PC-3 (cell line): ENCODE data around the gene TSHZ2. TPM values are rescaled to one million over a fixed set of nuclear protein-coding genes. Genes with fewer than 3 reads are reported as not detected.

Experiments used
- ATAC-seq: fragments of 200-7000 bp; cut with Tn5 transposase; 2 replicates; pipeline ENCODE4 v1.9.1; 2020; ENCODE audit warnings: mild to moderate bottlenecking, moderate library complexity
- BruUV-seq: library from RNA; stranded (reverse); fragments of 400-500 nt; replicated peaks from 2 replicates; lab custom pipeline; 2021; lab: Mats Ljungman, UMichigan
- CTCF ChIA-PET: fragments of 300-600 bp; sonication (Branson Sonifier 250); formaldehyde crosslinking; loops from one replicate; lab custom pipeline; 2022; ENCODE audit warnings: antibody characterized with exemption; lab: Charles Lee
- POLR2A ChIA-PET: fragments of 300-600 bp; sonication (Branson Sonifier 250); formaldehyde crosslinking; loops from one replicate; lab custom pipeline; 2022; ENCODE audit warnings: antibody characterized with exemption; ENCODE audit not compliant: unreplicated experiment; lab: Charles Lee
- DNase-seq: peaks from one replicate; pipeline ENCODE4 v3.0.0-alpha.2; 2015
- H2AFZ ChIP-seq: fragments of 300-600 bp; sonication (generic); 2 replicates; pipeline ENCODE4 v1.6.0; 2016; ENCODE audit warnings: antibody characterized with exemption, low read length
- H3F3A ChIP-seq: fragments of 300-600 bp; sonication (generic); one replicate; pipeline ENCODE4 v1.6.0; 2017; ENCODE audit warnings: antibody characterized with exemption, low read length, control low read depth, mild to moderate bottlenecking; ENCODE audit not compliant: unreplicated experiment
- H3K27ac ChIP-seq: fragments of 300-600 bp; sonication (generic); 2 replicates; pipeline ENCODE4 v1.5.1; 2016; ENCODE audit warnings: mild to moderate bottlenecking, low read length
- H3K27me3 ChIP-seq: fragments of 300-600 bp; sonication (generic); 2 replicates; pipeline ENCODE4 v1.6.1; 2016; ENCODE audit warnings: low read length, mixed read lengths
- H3K36me3 ChIP-seq: fragments of 300-600 bp; sonication (generic); 2 replicates; pipeline ENCODE4 v1.6.1; 2016; ENCODE audit warnings: low read depth, mixed run types, low read length, mixed read lengths
- H3K4me1 ChIP-seq: fragments of 300-600 bp; sonication (generic); 2 replicates; pipeline ENCODE4 v1.5.1; 2016; ENCODE audit warnings: low read length; ENCODE audit not compliant: insufficient read depth
- H3K4me2 ChIP-seq: fragments of 300-600 bp; sonication (generic); 2 replicates; pipeline ENCODE4 v1.6.0; 2016; ENCODE audit warnings: low read length
- H3K4me3 ChIP-seq: fragments of 300-600 bp; sonication (generic); 2 replicates; pipeline ENCODE4 v1.5.1; 2016; ENCODE audit warnings: mild to moderate bottlenecking, low read length, mixed read lengths
- H3K79me2 ChIP-seq: fragments of 300-600 bp; sonication (generic); 2 replicates; pipeline ENCODE4 v1.6.1; 2017; ENCODE audit warnings: low read length, mixed read lengths
- H3K9ac ChIP-seq: fragments of 300-600 bp; sonication (generic); 2 replicates; pipeline ENCODE4 v1.6.0; 2016; ENCODE audit warnings: mild to moderate bottlenecking, low read length
- H3K9me2 ChIP-seq: fragments of 300-600 bp; sonication (generic); replicated peaks from 2 replicates; pipeline ENCODE4 v1.6.1; 2016; ENCODE audit warnings: mixed run types, low read length, mixed read lengths
- H3K9me3 ChIP-seq: fragments of 300-600 bp; sonication (generic); 2 replicates; pipeline ENCODE4 v1.6.1; 2016; ENCODE audit warnings: low read length, mixed read lengths
- H4K20me1 ChIP-seq: fragments of 300-600 bp; sonication (generic); 2 replicates; pipeline ENCODE4 v1.6.1; 2016; ENCODE audit warnings: low read length, mixed read lengths
- CTCF ChIP-seq: fragments of 300-600 bp; sonication (generic); conservative IDR thresholded peaks from 2 replicates; pipeline ENCODE4 v1.5.1; 2017; ENCODE audit warnings: antibody characterized with exemption, low read depth, mild to moderate bottlenecking, low read length
- EZH2 ChIP-seq: fragments of 300-600 bp; sonication (generic); IDR thresholded peaks from one replicate; pipeline ENCODE4 v1.6.1; 2017; ENCODE audit warnings: antibody characterized with exemption, mild to moderate bottlenecking, low read length; ENCODE audit not compliant: unreplicated experiment
- EZH2phosphoT487 ChIP-seq: fragments of 300-600 bp; sonication (generic); IDR thresholded peaks from 2 replicates; pipeline ENCODE4 v1.6.1; 2018; ENCODE audit warnings: mild to moderate bottlenecking, antibody characterized with exemption, low read length, borderline replicate concordance
- intact Hi-C: fragments of 100-400 bp; cut with micrococcal nuclease; formaldehyde crosslinking; loops from 2 replicates; pipeline ENCODE4 v1.9.0; 2023
- total RNA-seq: library from RNA; depleted of rRNA; stranded (reverse); fragments of >200 nt; gene quantifications from 2 replicates; pipeline ENCODE4 v1.2.3, GENCODE V29; 2014

Gene TSHZ2
- total RNA-seq, 1 experiment from 2014 or later = not detected

- no TSS peak for BruUV-seq
- no peaks in the 10 kb centered on the region for H4K20me1 ChIP-seq
- intact Hi-C loops = no loop called here
- ChIA-PET POLR2A (no interaction called here), CTCF (no interaction called here)
- H3K9me3 ChIP-seq = no peaks in the 10 kb centered on the region
- no peak for ATAC-seq
- no peaks in the 10 kb centered on the region for H3K9me2 ChIP-seq
- H3K79me2 ChIP-seq = no peaks in the 10 kb centered on the region
- no peak for TF ChIP-seq EZH2phosphoT487
- no peak for TF ChIP-seq EZH2
- TF ChIP-seq CTCF = no peak
- peaks cover 79% of the 10 kb centered on the region for H3K27me3 ChIP-seq
- DNase-seq = no peak
- H2AFZ ChIP-seq = no peak overlapping the region
- no peak overlapping the region for H3K4me3 ChIP-seq
- no peaks in the 10 kb centered on the region for H3F3A ChIP-seq
- H3K27ac ChIP-seq = no peak overlapping the region
- H3K36me3 ChIP-seq = no peaks in the 10 kb centered on the region
- H3K4me2 ChIP-seq = no peak overlapping the region
- no peak overlapping the region for H3K9ac ChIP-seq
- no peaks in the 10 kb centered on the region for H3K4me1 ChIP-seq
Measured at GRCh38 chr20:53324816-53325215, 352.7 kb downstream of the TSHZ2 start.

DNA sequence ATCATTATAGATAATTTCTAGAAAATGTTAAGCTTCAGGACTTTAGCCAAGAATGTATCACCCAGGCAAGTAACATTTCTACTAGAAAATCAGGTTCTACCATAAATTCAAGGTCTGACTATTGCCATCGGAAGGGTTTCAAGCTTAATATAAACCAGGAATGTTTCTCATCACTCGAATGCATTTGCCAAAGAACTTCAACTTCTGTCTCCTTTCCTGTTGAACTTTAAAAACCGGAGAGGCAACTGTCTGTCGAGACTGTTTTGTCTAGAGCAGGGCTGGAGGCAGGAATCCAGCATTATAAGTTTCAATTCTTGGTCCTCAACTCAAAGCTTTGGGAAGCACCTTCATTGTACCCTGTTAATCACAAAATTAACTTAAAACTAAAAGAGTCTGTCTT lies 356.8 kb downstream of the TSHZ2 start:
- intact Hi-C loops = no loop called here
- no peak for TF ChIP-seq EZH2
- TF ChIP-seq EZH2phosphoT487 = no peak
- no peak for TF ChIP-seq CTCF

DNA sequence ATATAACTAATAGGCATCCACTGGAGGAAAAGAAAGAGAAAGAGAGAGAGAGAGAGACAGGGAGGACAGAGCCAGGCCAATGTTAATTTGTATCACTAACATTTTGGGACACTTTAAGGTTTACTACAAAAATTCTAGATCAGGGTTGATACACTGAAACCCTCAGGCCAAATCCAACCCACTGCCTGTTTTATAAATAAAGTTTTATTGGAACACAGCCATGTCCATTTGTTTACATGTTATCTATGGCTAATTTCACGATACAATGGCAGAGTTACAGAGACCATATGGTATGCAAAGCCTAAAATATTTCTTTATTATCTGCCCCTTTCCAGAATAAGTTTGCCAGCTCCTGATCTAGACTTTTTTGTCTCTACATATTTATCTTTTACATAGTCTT lies 357.6 kb downstream of the TSHZ2 start:
- intact Hi-C loops = no loop called here
- TF ChIP-seq EZH2phosphoT487 (no peak), CTCF (no peak), EZH2 (no peak)
- no TSS peak for BruUV-seq
- CTCF ChIA-PET = no interaction called here
- Histone ChIP-seq H3K9me3 (no peaks in the 10 kb centered on the region), H3K4me3 (no peak overlapping the region), H3K4me2 (no peak overlapping the region), H3K27me3 (peaks cover 53% of the 10 kb centered on the region), H3K27ac (no peak overlapping the region), H3K36me3 (no peaks in the 10 kb centered on the region), H3F3A (no peaks in the 10 kb centered on the region), H3K9ac (no peak overlapping the region), H3K9me2 (no peaks in the 10 kb centered on the region), H2AFZ (no peak overlapping the region), H4K20me1 (no peaks in the 10 kb centered on the region), H3K4me1 (peaks cover 9% of the 10 kb centered on the region), H3K79me2 (no peaks in the 10 kb centered on the region)
- POLR2A ChIA-PET = no interaction called here
- DNase-seq (no peak), ATAC-seq (no peak)

More for the DNA sequence above, 356.8 kb downstream of the TSHZ2 start:
- Histone ChIP-seq H3K27ac (no peak overlapping the region), H3K9me2 (no peaks in the 10 kb centered on the region), H3F3A (no peaks in the 10 kb centered on the region), H3K79me2 (no peaks in the 10 kb centered on the region), H3K9me3 (no peaks in the 10 kb centered on the region), H3K4me2 (no peak overlapping the region), H3K36me3 (no peaks in the 10 kb centered on the region), H3K4me1 (peaks cover 9% of the 10 kb centered on the region), H3K9ac (no peak overlapping the region), H4K20me1 (no peaks in the 10 kb centered on the region), H2AFZ (no peak overlapping the region), H3K27me3 (peaks cover 61% of the 10 kb centered on the region), H3K4me3 (no peak overlapping the region)
- POLR2A ChIA-PET = no interaction called here
- CTCF ChIA-PET = no interaction called here
- no TSS peak for BruUV-seq
- ATAC-seq (no peak), DNase-seq (no peak)
